Hepatic stellate cell (primary cell): Measurements from ENCODE around the gene NUP50.

Experiments
- DNase-seq: peaks from one replicate; pipeline ENCODE4 v3.0.0; 2011; ENCODE audit warnings: low spot score

Gene NUP50

DNA sequence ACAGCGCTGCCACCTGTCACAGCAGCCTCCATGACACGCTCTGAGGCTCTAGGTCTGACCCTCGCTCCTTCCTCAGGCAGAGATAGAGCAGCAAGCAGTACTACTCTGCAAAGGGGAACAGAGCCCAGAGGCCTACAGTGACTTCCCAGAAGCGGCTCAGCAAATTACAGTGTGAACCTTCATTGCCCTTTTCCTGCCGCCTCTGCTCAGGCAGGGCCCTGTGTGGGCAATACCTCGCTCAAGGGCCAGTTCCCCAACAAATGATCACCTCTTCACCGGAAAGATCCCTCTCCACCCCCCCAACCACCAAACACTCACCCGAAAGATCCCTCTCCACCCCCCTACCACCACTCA, 64.7 kb downstream of the NUP50 start:
- DNase-seq = no peak

DNA sequence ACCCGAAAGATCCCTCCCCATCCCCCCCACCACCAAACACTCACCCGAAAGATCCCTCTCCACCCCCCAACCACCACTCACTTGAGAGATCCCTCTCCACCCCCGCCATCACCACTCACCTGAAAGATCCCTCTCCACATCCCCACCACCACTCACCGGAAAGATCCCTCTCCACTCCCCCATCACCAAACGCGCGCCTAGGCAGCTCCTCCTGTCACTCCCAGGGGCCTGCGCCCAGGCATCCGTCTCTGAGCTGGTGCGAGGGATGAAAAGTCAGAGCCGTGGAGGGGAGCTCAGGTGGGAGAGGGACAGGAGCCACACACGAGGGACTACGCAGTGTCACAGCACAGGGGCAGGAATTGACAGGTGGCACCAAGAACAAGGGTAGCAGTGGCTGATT, 65.5 kb downstream of the NUP50 start:
- no peak for DNase-seq

DNA sequence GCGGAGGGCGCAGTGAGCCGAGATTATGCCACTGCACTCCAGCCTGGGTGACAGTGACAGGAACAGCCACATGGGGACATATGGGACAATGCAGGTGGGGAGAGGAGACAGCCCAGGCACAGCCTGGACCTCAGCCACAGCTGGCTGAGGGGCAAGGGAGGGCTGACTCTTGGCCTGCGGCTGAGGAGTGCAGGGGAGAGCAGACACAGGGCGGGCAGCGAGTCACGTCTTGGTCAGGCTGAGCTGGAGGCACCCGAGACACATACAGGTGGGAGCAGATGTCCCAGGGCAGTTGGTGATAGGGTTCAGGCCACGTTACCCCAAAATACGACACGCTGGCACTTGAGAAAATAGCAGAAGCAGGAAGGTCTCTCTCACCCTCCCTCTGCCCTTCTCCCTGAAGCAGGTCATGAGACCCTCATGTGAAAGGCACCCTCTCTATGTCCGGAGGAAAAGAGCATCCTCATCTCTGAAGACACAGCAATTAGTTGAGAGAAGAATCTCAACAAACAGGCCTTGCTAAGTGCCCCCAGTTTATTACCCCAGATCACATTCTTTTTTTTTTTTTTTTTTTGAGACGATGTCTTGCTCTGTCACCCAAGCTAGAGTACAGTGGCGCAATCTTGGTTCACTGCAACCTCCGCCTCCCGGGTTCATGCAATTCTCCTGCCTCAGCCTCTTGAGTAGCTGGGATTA, 66.4 kb downstream of the NUP50 start:
- DNase-seq = no peak

- DNase-seq = no peak
These were observed 67.6 kb downstream of the NUP50 start for GRCh38 chr22:45231293-45231692.

GRCh38 chr22:45233386-45233785, 69.7 kb downstream of the NUP50 start:
- DNase-seq = no peak

DNA sequence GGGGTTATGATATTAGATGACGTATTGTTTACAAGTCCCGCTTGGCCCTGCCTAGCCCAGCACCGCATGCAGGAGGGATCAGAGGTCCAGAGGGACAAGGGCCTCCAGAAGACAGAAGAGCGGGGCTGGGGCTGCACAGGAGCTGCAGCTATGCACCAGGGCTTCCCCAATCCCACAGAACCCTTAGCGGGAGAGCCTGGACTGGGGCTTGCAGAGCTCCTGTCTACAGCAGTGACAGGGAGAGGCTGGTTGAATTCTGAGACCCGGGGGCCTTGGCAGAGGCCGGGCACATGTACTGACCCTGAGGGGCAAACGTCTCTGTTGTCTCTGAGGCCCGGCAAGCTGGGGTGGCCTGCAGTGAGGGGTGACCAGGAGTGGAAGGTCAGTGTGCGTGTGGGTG, 70.1 kb downstream of the NUP50 start:
- DNase-seq = no peak

GRCh38 chr22:45235101-45235777, 71.5 kb downstream of the NUP50 start:
- DNase-seq = no peak

DNA sequence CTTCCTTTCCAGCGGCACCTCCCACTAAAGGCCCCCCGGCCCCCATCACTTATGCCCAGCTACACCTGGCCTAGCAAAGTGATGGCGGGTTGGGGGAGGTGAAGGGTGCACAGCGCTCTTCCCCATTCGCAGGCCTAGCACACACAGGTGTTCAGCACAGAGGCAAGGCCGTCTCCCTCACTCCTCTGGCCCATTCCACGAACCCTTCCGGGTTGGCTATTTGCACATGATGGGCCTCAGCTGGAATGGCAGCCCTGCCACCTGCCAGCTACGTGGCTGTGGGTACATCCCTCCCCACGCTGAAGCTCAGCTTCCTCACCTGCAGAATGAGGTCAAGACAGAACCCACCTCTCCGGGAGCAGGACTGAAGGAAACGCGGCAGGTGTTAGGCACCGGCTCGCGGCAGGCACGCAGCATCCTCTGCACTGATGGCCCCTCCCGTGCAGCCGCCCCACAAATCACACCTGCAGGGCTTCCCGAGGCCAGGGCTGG, 72.2 kb downstream of the NUP50 start:
- no peak for DNase-seq

DNA sequence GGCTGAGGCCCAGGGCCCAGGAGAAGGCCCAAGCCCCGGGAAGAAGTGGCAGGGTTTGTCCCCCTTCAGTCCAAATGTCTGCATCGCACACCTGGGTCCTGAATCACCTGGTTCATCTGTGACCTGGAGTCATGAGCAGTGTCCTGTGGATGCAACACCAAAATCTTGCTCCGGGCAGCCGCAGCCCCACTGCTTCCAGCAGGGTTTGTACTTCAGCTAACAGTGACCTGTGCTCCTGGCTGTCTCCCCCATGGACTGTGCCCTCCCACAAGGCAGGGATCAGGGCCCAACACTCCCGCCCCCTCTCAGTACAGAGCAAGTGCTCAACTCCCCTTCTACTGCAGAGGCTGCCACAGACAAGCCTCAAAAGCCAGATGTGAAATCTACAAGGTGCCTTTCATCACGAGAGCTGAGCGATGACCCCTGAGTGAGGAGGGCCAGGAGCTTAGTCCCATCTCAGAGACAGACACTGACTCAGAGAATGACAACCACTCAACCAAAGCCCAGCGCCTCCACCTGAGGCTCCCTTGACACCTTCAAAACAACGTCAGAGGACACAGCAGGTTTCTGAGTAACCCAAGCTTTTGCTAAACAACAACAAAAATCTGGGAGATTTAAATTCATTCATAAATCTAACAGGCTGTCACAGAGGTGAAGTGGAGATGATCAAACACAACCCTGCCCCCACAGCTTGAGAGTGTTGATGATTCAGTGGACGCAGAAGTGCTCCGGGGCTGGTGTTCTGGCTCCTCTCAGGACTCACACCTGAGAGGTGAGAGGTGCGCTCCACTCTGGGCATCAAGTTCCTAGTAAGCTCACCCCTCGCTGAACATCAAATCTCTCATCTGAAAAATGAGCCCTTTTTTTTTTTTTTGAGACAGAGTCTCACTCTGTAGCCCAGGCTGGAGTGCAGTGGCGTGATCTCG, 73.6 kb downstream of the NUP50 start:
- no peak for DNase-seq
